Astrocyte (in vitro differentiated cells and primary cell): ENCODE data around the gene UTS2B. TPM values are rescaled to one million over a fixed set of nuclear protein-coding genes. Genes with fewer than 3 reads are reported as not detected.

Experiments
- DNase-seq: peaks from one replicate; pipeline ENCODE4 v3.0.0-alpha.2; 2010; ENCODE audit warnings: low read depth
- FAIRE-seq: peaks from 2 replicates; lab custom pipeline; 2011; peaks lifted over from hg19 to GRCh38; lab: Jason Lieb, UNC
- H2AFZ ChIP-seq: 2 replicates; pipeline ENCODE4 v1.6.0; 2012; ENCODE audit warnings: low read depth, low read length, inconsistent platforms
- H3K27ac ChIP-seq: 2 replicates; pipeline ENCODE4 v1.5.1; 2011; ENCODE audit warnings: low read depth, low read length, inconsistent platforms
- H3K27me3 ChIP-seq: 2 replicates; pipeline ENCODE4 v1.6.0; 2011; ENCODE audit warnings: low read length, inconsistent platforms; ENCODE audit not compliant: insufficient read depth
- H3K36me3 ChIP-seq: 2 replicates; pipeline ENCODE4 v1.5.1; 2011; ENCODE audit warnings: low read length, inconsistent platforms; ENCODE audit not compliant: insufficient read depth
- H3K4me1 ChIP-seq: 2 replicates; pipeline ENCODE4 v1.5.1; 2011; ENCODE audit warnings: low read length, inconsistent platforms; ENCODE audit not compliant: insufficient read depth
- H3K4me2 ChIP-seq: 2 replicates; pipeline ENCODE4 v1.6.0; 2012; ENCODE audit warnings: low read length, inconsistent platforms
- H3K4me3 ChIP-seq: 2 replicates; pipeline ENCODE4 v1.5.1; 2011; ENCODE audit warnings: low read depth, mild to moderate bottlenecking, low read length, inconsistent platforms; ENCODE audit not compliant: insufficient read depth
- H3K79me2 ChIP-seq: 2 replicates; pipeline ENCODE4 v1.6.0; 2012; ENCODE audit warnings: mild to moderate bottlenecking, low read length, inconsistent platforms; ENCODE audit not compliant: insufficient read depth
- H3K9ac ChIP-seq: 2 replicates; pipeline ENCODE4 v1.6.0; 2012; ENCODE audit warnings: mild to moderate bottlenecking, low read length, inconsistent platforms
- H3K9me3 ChIP-seq: 2 replicates; pipeline ENCODE4 v1.5.1; 2012; ENCODE audit warnings: low read depth, mild to moderate bottlenecking, low read length, inconsistent platforms; ENCODE audit not compliant: insufficient read depth
- H4K20me1 ChIP-seq: 2 replicates; pipeline ENCODE4 v1.6.0; 2012; ENCODE audit warnings: low read length, inconsistent platforms; ENCODE audit not compliant: insufficient read depth
- H3K27ac Mint-ChIP-seq: one replicate; pipeline ENCODE4 v1.8.0; 2021; ENCODE audit warnings: mild to moderate bottlenecking, mixed read lengths; ENCODE audit not compliant: unreplicated experiment
- H3K27me3 Mint-ChIP-seq: one replicate; pipeline ENCODE4 v1.8.0; 2021; ENCODE audit warnings: low read depth, mixed read lengths; ENCODE audit not compliant: unreplicated experiment
- H3K36me3 Mint-ChIP-seq: one replicate; pipeline ENCODE4 v1.8.0; 2021; ENCODE audit warnings: low read depth, mixed read lengths; ENCODE audit not compliant: unreplicated experiment
- H3K4me1 Mint-ChIP-seq: one replicate; pipeline ENCODE4 v1.8.0; 2021; ENCODE audit warnings: low read depth, mixed read lengths; ENCODE audit not compliant: unreplicated experiment
- H3K4me3 Mint-ChIP-seq: one replicate; pipeline ENCODE4 v1.8.0; 2021; ENCODE audit warnings: mild to moderate bottlenecking, moderate library complexity, mixed read lengths; ENCODE audit not compliant: unreplicated experiment
- H3K9me3 Mint-ChIP-seq: one replicate; pipeline ENCODE4 v1.8.0; 2021; ENCODE audit warnings: mild to moderate bottlenecking, mixed read lengths; ENCODE audit not compliant: unreplicated experiment
- EZH2 ChIP-seq: IDR thresholded peaks from 2 replicates; pipeline ENCODE4 v1.6.1; 2012; ENCODE audit warnings: mild to moderate bottlenecking, low read length, inconsistent platforms; ENCODE audit not compliant: insufficient read depth
- total RNA-seq: library from RNA; stranded (reverse); gene quantifications from 2 replicates; pipeline ENCODE4 v1.2.1, GENCODE V29; 2021
- TF ChIP-seq, protein P1 (sequence below): IDR thresholded peaks from 2 replicates; pipeline ENCODE4 v1.5.1; 2011; ENCODE audit warnings: low read depth, mild to moderate bottlenecking, inconsistent platforms, low read length, moderate library complexity; ENCODE audit not compliant: insufficient read depth

Gene UTS2B
- total RNA-seq, 1 donor from 2014 or later: 0.75 TPM

DNA sequence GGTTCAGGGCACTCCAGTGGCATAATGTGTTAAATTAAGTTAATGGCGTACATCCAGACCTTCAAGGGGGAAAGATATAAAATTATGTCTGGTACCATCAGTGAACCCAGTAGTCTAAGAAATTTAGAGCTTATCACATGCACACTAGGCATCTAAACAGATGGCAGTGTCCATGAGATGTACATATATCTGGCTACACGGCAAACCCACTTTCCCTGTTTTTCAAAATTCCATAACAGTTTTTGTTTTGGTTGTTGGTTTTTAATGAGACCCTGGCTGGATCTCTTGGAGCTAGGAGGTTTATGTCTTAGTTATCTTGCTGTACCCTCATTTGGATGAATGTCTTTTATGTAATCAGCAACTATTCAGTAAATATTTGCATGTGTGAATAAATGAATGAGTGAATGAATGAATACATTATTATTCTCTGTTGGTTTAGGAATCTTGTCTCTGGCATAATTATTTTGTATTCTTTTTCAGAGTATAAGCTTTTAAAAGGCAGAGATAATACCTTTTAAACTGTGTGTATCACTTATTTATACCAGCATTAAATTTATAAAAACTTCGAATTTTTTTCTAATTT lies 3.1 kb upstream of the UTS2B start:
- DNase-seq: no peak
- Mint-ChIP-seq H3K27ac (no peak overlapping the region), H3K27me3 (no peaks in the 10 kb centered on the region), H3K9me3 (no peaks in the 10 kb centered on the region), H3K4me3 (no peak overlapping the region), H3K4me1 (peaks cover 55% of the 10 kb centered on the region), H3K36me3 (no peaks in the 10 kb centered on the region)
- H3K9me3 ChIP-seq: no peaks in the 10 kb centered on the region
- no peaks in the 10 kb centered on the region for H3K27me3 ChIP-seq
- no peaks in the 10 kb centered on the region for H3K36me3 ChIP-seq
- H3K9ac ChIP-seq: no peak overlapping the region
- peaks cover 92% of the 10 kb centered on the region for H3K79me2 ChIP-seq
- H3K27ac ChIP-seq: no peak overlapping the region
- no peaks in the 10 kb centered on the region for H4K20me1 ChIP-seq
- H3K4me2 ChIP-seq: peak overlapping the region; percentile 96
- no peak for FAIRE-seq
- H3K4me3 ChIP-seq: no peak overlapping the region
- H2AFZ ChIP-seq: no peak overlapping the region
- H3K4me1 ChIP-seq: peaks cover 45% of the 10 kb centered on the region
- no peak for TF ChIP-seq EZH2
- TF ChIP-seq, protein P1, sequence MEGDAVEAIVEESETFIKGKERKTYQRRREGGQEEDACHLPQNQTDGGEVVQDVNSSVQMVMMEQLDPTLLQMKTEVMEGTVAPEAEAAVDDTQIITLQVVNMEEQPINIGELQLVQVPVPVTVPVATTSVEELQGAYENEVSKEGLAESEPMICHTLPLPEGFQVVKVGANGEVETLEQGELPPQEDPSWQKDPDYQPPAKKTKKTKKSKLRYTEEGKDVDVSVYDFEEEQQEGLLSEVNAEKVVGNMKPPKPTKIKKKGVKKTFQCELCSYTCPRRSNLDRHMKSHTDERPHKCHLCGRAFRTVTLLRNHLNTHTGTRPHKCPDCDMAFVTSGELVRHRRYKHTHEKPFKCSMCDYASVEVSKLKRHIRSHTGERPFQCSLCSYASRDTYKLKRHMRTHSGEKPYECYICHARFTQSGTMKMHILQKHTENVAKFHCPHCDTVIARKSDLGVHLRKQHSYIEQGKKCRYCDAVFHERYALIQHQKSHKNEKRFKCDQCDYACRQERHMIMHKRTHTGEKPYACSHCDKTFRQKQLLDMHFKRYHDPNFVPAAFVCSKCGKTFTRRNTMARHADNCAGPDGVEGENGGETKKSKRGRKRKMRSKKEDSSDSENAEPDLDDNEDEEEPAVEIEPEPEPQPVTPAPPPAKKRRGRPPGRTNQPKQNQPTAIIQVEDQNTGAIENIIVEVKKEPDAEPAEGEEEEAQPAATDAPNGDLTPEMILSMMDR: no peak

DNA sequence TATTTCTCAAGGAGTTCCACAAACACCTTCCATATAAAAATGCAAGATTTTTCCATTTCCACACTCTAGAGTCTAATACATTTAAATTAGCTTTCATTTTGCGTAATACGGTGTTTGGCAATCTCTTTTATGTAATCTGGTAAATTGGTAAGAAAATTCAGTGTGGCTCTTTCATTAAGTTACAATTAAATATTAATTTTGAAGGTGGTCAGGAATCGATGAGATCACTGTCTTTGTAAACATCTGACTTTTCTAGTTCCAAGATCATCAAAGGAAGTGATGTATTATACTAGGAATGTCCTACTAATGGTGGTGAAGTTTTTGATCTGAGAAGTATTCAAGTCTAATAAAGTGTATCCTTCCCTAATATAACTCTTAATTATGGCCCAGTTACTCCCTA lies 1.1 kb upstream of the UTS2B start:
- TF ChIP-seq, protein P1: no peak
- no peak for TF ChIP-seq EZH2
- H3K4me3 ChIP-seq: peak overlapping the region; percentile 92
- Mint-ChIP-seq H3K9me3 (no peaks in the 10 kb centered on the region), H3K27ac (peak overlapping the region; percentile 96), H3K4me1 (peaks cover 40% of the 10 kb centered on the region), H3K36me3 (no peaks in the 10 kb centered on the region), H3K27me3 (no peaks in the 10 kb centered on the region), H3K4me3 (peak overlapping the region; percentile 98)
- peak; percentile 34 for FAIRE-seq
- DNase-seq: peak; percentile 67
- no peaks in the 10 kb centered on the region for H4K20me1 ChIP-seq
- peaks cover 39% of the 10 kb centered on the region for H3K4me1 ChIP-seq
- H3K27me3 ChIP-seq: no peaks in the 10 kb centered on the region
- no peak overlapping the region for H2AFZ ChIP-seq
- peaks cover 77% of the 10 kb centered on the region for H3K79me2 ChIP-seq
- peak overlapping the region; percentile 96 for H3K4me2 ChIP-seq
- peak overlapping the region; percentile 98 for H3K27ac ChIP-seq
- no peaks in the 10 kb centered on the region for H3K36me3 ChIP-seq
- H3K9me3 ChIP-seq: no peaks in the 10 kb centered on the region
- peak overlapping the region; percentile 98 for H3K9ac ChIP-seq

DNA sequence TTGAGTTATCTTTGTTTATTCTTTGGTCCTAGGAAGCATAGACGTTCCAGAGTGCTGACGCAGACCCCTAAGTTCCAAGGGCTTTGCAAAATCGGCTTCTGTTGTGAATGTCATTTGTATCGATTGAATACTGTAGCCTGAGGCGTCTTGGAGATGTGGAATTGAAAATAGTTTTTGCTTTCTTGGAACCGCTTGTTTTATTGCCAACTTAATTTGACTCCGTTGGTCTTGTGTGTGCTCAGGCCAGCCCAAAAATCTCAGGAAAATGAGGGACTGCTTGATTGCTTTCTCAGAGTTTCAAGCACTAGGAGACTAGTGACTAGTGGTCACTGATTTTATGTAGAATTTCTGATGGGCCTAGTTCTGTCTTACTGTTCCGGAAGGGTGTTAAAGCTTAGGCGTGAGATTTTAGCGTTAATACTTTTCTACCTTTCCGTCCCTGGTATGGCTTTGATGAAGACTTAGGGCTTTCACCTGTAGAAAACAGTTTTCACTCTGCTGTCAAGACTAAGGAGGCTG lies 263 bp upstream of the UTS2B start:
- peaks cover 69% of the 10 kb centered on the region for H3K79me2 ChIP-seq
- H3K27me3 ChIP-seq: no peaks in the 10 kb centered on the region
- TF ChIP-seq, protein P1: no peak
- TF ChIP-seq EZH2: no peak
- no peak for FAIRE-seq
- Mint-ChIP-seq H3K36me3 (no peaks in the 10 kb centered on the region), H3K27ac (peak overlapping the region; percentile 96), H3K4me3 (peak overlapping the region; percentile 98), H3K4me1 (peaks cover 37% of the 10 kb centered on the region), H3K9me3 (no peaks in the 10 kb centered on the region), H3K27me3 (no peaks in the 10 kb centered on the region)
- peaks cover 36% of the 10 kb centered on the region for H3K4me1 ChIP-seq
- H3K27ac ChIP-seq: peak overlapping the region; percentile 98
- DNase-seq: peak; percentile 88
- H3K36me3 ChIP-seq: no peaks in the 10 kb centered on the region
- peak overlapping the region; percentile 98 for H3K9ac ChIP-seq
- no peaks in the 10 kb centered on the region for H3K9me3 ChIP-seq
- no peaks in the 10 kb centered on the region for H4K20me1 ChIP-seq
- H3K4me2 ChIP-seq: peak overlapping the region; percentile 96
- H2AFZ ChIP-seq: peak overlapping the region; percentile 90
- peak overlapping the region; percentile 92 for H3K4me3 ChIP-seq
